Epithelial cell of esophagus (primary cell): ENCODE measurements around the gene GABBR2.

Experiments
- DNase-seq: peaks from one replicate; pipeline ENCODE4 v3.0.0; 2010; ENCODE audit warnings: low read depth
- H3K4me3 ChIP-seq: 2 replicates; pipeline ENCODE4 v1.5.1; 2011; ENCODE audit warnings: mild to moderate bottlenecking, low read length, control low read depth
- TF ChIP-seq, protein P1 (sequence below): IDR thresholded peaks from 2 replicates; pipeline ENCODE4 v1.5.1; 2011; ENCODE audit warnings: low read depth, mild to moderate bottlenecking, low read length, control low read depth, inconsistent platforms; ENCODE audit not compliant: insufficient read depth; ENCODE audit errors: missing control alignments

The GABBR2 gene

DNA sequence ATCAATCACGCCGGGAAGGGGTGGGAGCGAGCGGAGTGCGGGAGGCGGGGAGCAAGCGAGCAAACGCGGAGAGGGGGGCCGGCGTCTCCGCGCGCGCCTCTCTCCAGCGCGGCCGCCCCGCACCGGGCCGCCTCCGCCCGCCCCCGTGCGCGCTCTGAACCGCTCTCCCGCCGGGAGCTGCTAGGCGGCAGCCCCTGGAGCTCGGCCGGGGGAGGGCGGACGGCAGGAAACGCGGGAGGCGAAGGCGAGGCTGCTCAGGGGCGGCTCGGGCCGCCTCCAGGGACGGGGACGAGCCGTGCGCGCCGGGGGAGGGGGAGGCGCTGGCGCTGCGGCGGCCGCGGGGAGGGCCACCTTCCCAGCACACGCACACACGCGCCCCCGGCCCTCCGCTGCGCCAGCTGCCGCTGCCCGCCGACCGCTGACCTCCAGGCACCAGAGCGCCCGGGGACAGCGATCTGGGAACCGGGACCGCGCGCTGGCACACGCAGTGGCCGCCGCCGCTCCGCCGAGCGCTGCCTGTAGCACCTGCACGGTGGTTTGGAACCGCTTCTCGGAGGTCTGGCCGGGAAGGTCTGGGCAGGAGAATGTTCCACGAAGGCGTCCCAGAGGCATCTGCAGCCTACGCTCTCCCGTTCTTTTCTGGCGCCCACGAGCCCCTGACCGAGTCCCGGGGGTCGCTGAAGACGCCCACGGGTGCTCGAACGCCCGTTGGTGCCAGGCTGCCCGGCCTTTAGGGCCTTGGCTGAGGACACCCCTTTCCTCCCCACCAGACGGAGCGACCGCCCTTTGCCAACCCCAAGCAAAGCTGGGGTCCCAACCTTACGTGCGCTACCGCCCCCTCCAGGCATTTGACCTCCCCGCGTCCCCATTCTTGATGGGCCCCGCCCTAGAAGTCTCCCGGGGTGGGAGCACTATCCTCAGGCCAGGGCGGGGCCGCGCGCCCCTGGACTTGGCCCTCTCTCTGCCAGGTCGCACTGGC, at the start of gene GABBR2:
Gene GABBR2, minus strand, starts transcription at position 3 of the 979 bp plus-strand sequence. CDS start 198 bp downstream, outside the sequence.
- DNase-seq, result no peak
- TF ChIP-seq, protein P1, sequence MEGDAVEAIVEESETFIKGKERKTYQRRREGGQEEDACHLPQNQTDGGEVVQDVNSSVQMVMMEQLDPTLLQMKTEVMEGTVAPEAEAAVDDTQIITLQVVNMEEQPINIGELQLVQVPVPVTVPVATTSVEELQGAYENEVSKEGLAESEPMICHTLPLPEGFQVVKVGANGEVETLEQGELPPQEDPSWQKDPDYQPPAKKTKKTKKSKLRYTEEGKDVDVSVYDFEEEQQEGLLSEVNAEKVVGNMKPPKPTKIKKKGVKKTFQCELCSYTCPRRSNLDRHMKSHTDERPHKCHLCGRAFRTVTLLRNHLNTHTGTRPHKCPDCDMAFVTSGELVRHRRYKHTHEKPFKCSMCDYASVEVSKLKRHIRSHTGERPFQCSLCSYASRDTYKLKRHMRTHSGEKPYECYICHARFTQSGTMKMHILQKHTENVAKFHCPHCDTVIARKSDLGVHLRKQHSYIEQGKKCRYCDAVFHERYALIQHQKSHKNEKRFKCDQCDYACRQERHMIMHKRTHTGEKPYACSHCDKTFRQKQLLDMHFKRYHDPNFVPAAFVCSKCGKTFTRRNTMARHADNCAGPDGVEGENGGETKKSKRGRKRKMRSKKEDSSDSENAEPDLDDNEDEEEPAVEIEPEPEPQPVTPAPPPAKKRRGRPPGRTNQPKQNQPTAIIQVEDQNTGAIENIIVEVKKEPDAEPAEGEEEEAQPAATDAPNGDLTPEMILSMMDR, result no peak
- no peak within 1 kb of the TSS for H3K4me3 ChIP-seq

DNA sequence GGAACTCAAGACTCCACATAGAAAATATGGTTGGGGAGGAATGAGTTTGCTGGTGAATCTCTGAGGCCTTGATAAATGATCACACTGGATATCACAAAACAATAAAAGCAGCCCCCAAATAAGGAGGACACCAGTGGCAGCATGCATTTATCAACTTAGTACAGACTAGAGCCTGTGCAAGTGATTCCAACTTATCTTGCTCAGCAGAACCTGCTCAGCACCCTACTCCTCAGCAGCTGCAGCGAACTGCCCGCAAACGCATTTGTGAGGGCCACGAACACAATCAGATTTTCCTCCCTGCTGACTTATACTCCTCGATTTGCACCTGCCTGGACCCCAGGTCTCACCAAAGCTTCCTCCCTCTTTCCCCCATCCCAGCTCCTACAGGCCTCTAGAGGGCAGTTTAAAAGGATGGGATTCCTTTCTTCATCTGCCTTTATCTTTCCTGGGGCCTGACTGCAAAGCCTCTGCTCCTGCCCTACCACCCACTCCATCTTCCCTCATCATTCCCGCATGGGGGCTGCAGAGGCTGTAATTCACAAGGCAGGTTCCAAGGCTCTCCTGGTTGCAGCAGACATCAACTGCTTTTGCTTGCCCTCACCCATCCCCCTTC, 46.4 kb upstream of the GABBR2 start:
- no peak overlapping the region for H3K4me3 ChIP-seq
- TF ChIP-seq, protein P1, result no peak
- DNase-seq, result no peak

DNA sequence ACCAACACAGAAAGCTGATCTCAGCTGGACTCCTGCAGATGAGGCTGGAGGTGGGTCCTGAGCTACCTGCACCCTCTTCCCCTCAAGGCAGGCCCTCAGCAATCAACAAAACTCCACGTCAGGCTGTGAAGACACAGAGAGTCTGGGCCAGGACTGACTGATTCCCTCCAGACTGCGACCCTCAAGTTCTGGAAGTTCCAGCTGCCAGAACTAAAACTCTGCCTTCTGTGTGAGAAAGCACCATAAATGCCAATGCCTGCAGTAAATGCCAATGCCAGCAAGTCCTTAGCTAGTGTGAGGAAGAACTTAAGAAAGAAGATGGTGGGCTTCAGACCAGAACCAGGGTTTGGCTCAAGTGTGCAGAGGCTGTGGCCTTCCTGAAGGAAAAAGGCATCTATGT, 42.5 kb upstream of the GABBR2 start:
- no peak for DNase-seq
- H3K4me3 ChIP-seq, result no peak overlapping the region
- TF ChIP-seq, protein P1, result no peak

DNA sequence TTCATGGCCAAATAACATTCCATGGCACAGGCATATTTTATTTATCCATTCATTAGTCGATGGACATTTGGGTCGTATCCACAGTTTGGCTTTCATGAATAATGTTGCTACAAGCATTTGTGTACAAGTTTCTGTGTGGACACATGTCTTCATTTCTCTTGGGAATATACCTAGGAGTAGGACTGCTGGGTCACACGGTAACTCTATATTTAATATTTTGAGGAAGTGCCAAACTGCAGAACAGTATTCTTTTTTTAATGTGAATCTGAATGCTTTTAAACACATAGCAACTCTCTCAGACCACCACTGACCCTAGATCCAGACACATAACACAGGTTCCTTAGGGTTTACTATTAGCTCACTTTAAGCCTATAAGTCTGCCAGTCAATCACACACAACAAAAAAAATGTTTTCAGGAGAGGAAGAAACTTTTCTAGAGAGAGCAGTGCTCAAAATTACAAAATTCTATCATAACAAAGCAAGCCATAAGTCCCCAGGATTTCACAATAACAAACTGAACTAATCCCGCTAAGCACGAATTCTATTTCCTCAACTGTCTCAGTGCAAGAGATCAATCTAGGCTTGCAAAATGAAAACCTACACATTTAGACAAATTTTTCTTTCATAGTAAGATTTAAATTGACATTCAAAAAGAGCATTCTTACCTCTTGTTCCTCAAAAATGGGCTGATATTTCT, 41.8 kb upstream of the GABBR2 start:
- H3K4me3 ChIP-seq, result no peak overlapping the region
- DNase-seq, result no peak
- TF ChIP-seq, protein P1, result no peak

DNA sequence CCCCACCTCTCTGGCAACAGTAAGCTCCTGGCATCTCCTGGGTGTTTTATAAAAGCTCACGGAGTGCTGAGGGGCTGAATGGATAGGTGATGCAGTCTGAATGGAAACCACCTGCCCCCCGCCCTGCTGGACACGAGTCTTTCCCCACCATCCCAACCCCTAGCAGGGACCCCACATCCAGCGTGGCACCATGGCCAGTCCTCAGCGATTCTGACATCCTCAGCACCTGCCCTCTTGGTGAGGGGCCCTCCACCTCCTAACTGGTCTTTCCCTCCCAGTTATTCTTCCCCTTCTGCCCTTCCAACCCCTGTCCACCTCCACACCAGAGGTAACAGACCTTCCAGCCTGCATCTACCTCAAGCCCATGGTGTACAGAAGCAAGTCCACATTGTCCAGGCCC, 38.7 kb upstream of the GABBR2 start:
- H3K4me3 ChIP-seq, result no peak overlapping the region
- no peak for DNase-seq
- TF ChIP-seq, protein P1, result no peak

DNA sequence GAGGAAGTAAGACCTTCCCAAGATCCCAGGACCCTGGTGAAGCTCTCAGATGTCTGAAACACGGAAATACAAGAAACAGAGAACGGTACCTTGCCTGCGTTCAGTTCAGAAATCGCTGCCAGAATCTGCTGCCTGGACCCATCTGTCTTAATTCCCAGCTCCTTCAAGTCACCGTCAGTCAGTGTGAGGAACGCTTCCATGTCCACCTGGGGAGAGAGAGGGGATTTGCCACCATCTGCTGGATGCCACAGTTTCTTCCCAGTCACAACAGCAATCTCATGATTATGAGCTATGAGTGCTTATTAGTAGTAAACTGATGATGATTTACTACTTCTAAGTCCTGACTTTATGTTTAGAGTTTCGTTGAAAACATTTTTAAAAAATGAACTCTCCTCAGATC, 36.7 kb upstream of the GABBR2 start:
- H3K4me3 ChIP-seq, result no peak overlapping the region
- TF ChIP-seq, protein P1, result no peak
- DNase-seq, result no peak
